Testis (tissue), 3 donors: ENCODE measurements around the gene PAK5. TPM values are rescaled to one million over a fixed set of nuclear protein-coding genes. Genes with fewer than 3 reads are reported as not detected.
A peak's percentile ranks its signal among the peaks of the same experiment; 100 is the strongest.

Experiments used
- DNase-seq: peaks from one replicate; pipeline ENCODE4 v3.0.0-alpha.2; 2019
- H3K27ac ChIP-seq, 2 donors: fragments of 200-600 bp; sonication (generic); one replicate each; pipeline ENCODE4 v1.5.1; 2019
- H3K27me3 ChIP-seq: fragments of 200-600 bp; sonication (generic); one replicate; pipeline ENCODE4 v1.5.1; 2019
- H3K36me3 ChIP-seq: fragments of 200-600 bp; sonication (generic); one replicate; pipeline ENCODE4 v1.5.1; 2017; ENCODE audit warnings: low read depth; ENCODE audit errors: missing control alignments
- H3K4me1 ChIP-seq: fragments of 200-600 bp; sonication (generic); one replicate; pipeline ENCODE4 v1.5.1; 2019
- H3K4me3 ChIP-seq, 2 donors: fragments of 200-600 bp; sonication (generic); one replicate each; pipeline ENCODE4 v1.5.1; 2017 to 2019
- H3K9me3 ChIP-seq: fragments of 200-600 bp; sonication (generic); one replicate; pipeline ENCODE4 v1.5.1; 2017
- CTCF ChIP-seq, 3 experiments: fragments of 450-650 bp in 2 of 3; fragments of 200-600 bp in 1 of 3; sonication (generic) in 1 of 3; IDR thresholded peaks; one replicate each; pipeline ENCODE4 v1.5.1; 2016 to 2019; ENCODE audit warnings: antibody characterized with exemption in 3 of 3, mild to moderate bottlenecking in 2 of 3, moderate library complexity in 1 of 3
- POLR2A ChIP-seq: fragments of 450-650 bp; IDR thresholded peaks from one replicate; pipeline ENCODE4 v1.6.1; 2017; ENCODE audit warnings: antibody characterized with exemption, mild to moderate bottlenecking, moderate library complexity
- WGBS, 2 donors: methylation state at CpG; one replicate each; pipeline ENCODE4 v1.1.5; 2018; 5-methylcytosine and 5-hydroxymethylcytosine counted together
- intact Hi-C: fragments of 100-400 bp; cut with DNase I; formaldehyde crosslinking; loops from one replicate; pipeline ENCODE4 v1.15.1; 2023; ENCODE audit warnings: low total_unique reads
- polyA plus RNA-seq: library from polyadenylated mRNA; stranded (reverse); fragments of 350-450 nt; fragmentation: Illumina TruSeq; extraction: RNeasy Lipid Tissue Mini Kit (QIAGEN cat#74804); gene quantifications from one replicate; pipeline ENCODE4 v1.2.3, GENCODE V29; 2014; ENCODE audit warnings: low read depth, low replicate concordance; ENCODE audit not compliant: insufficient read depth
- total RNA-seq, 2 donors: library from RNA; depleted of rRNA; stranded (reverse); fragments of >200 nt; gene quantifications; one replicate each; pipeline ENCODE4 v1.2.3, GENCODE V29; 2016

PAK5 gene
- total and polyA plus RNA-seq, 3 donors from 2014 or later = 0.21 to 0.87 (median 0.31) TPM

GRCh38 chr20:9789131-9789530 lies 49.7 kb downstream of the PAK5 start:
- H3K27ac ChIP-seq = no peak overlapping the region
- intact Hi-C loops = no loop called here
- no peak for DNase-seq

GRCh38 chr20:9775176-9775575 lies 63.7 kb downstream of the PAK5 start:
- Histone ChIP-seq H3K9me3 (no peaks in the 10 kb centered on the region), H3K27ac (no peak overlapping the region), H3K4me3 (no peak overlapping the region), H3K27me3 (no peaks in the 10 kb centered on the region), H3K4me1 (no peaks in the 10 kb centered on the region), H3K36me3 (no peaks in the 10 kb centered on the region)
- DNase-seq = no peak
- TF ChIP-seq POLR2A (no peak), CTCF (IDR thresholded peaks at IDR 0.05) (no peak)
- WGBS, 2 donors = 79 to 86% methylated on average over 3 of the region's 3 CpGs
- intact Hi-C loops = no loop called here

More at GRCh38 chr20:9789131-9789530, 49.7 kb downstream of the PAK5 start:
- TF ChIP-seq CTCF (IDR thresholded peaks at IDR 0.05) (no peak), POLR2A (no peak)
- no peaks in the 10 kb centered on the region for H3K4me1 ChIP-seq
- H3K9me3 ChIP-seq = no peaks in the 10 kb centered on the region
- H3K27me3 ChIP-seq = no peaks in the 10 kb centered on the region
- WGBS, 2 donors = 84 to 91% methylated on average over 2 of the region's 2 CpGs
- no peaks in the 10 kb centered on the region for H3K36me3 ChIP-seq
- no peak overlapping the region for H3K4me3 ChIP-seq

GRCh38 chr20:9769954-9770353 lies 68.9 kb downstream of the PAK5 start:
- no peak overlapping the region for H3K4me3 ChIP-seq
- no peaks in the 10 kb centered on the region for H3K9me3 ChIP-seq
- peaks cover 4% of the 10 kb centered on the region for H3K4me1 ChIP-seq
- 52 to 53% methylated on average over 6 of the region's 6 CpGs for WGBS, 2 donors
- peak; percentile 17 for DNase-seq
- H3K27ac ChIP-seq = no peak overlapping the region
- H3K36me3 ChIP-seq = no peaks in the 10 kb centered on the region
- H3K27me3 ChIP-seq = no peaks in the 10 kb centered on the region
- intact Hi-C loops = no loop called here
- TF ChIP-seq CTCF (IDR thresholded peaks at IDR 0.05) (no peak), POLR2A (no peak)

- Histone ChIP-seq H3K27me3 (no peaks in the 10 kb centered on the region), H3K36me3 (no peaks in the 10 kb centered on the region), H3K9me3 (no peaks in the 10 kb centered on the region), H3K27ac (no peak overlapping the region), H3K4me3 (no peak overlapping the region), H3K4me1 (no peaks in the 10 kb centered on the region)
- TF ChIP-seq CTCF (IDR thresholded peaks at IDR 0.05) (no peak), POLR2A (no peak)
- DNase-seq = no peak
- intact Hi-C loops = no loop called here
- 82 to 83% methylated on average over 1 of the region's 1 CpG for WGBS, 2 donors
Measured at GRCh38 chr20:9761476-9761875, 77.4 kb downstream of the PAK5 start.

DNA sequence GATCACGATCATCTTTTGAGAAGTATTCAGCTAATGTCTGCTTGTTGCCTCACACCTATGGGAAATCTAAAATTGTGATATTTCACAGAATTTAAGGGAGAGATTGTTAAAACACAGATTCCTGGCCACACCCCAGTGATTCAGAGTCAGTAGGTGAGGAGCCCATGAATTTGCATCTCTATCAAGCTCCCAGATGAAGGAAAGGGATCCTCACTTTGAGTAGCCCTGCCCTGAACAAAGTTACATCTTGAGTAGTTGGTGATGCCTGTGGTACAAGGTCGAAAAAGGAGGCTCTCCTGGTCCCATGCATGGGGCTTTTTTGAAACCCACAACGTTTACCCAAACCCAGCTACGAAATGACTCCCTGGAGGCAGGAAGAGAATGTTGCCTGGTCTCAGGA lies 79.5 kb downstream of the PAK5 start:
- Histone ChIP-seq H3K4me1 (no peaks in the 10 kb centered on the region), H3K27ac (no peak overlapping the region), H3K36me3 (no peaks in the 10 kb centered on the region), H3K9me3 (no peaks in the 10 kb centered on the region), H3K27me3 (no peaks in the 10 kb centered on the region), H3K4me3 (no peak overlapping the region)
- no peak for TF ChIP-seq CTCF (IDR thresholded peaks at IDR 0.05)
- TF ChIP-seq POLR2A = no peak
- WGBS, 2 donors = 55 to 63% methylated on average over 4 of the region's 4 CpGs
- no peak for DNase-seq
- intact Hi-C loops = no loop called here
